Neural cell (in vitro differentiated cells): ENCODE results near the gene GIT2. TPM values are rescaled to one million over a fixed set of nuclear protein-coding genes. Genes with fewer than 3 reads are reported as not detected.

ENCODE experiments used
- H2AFZ ChIP-seq: fragments of 200-600, 300-800 bp; sonication (generic), shearing (Covaris generic); 2 replicates; pipeline ENCODE4 v1.6.0; 2014; ENCODE audit warnings: low read depth, mild to moderate bottlenecking, antibody characterized with exemption, low read length, moderate library complexity
- H3F3A ChIP-seq: fragments of 200-600 bp; shearing (Covaris generic); 2 replicates; pipeline ENCODE4 v1.6.1; 2016; ENCODE audit warnings: mild to moderate bottlenecking, moderate library complexity, mixed read lengths, antibody characterized with exemption, low read length; ENCODE audit not compliant: insufficient read depth, poor library complexity, severe bottlenecking
- H3K27ac ChIP-seq: fragments of 200-600, 300-800 bp; sonication (generic), shearing (Covaris generic); 2 replicates; pipeline ENCODE4 v1.5.1; 2014; ENCODE audit warnings: mild to moderate bottlenecking, low read length, moderate library complexity
- H3K27me3 ChIP-seq: fragments of 300-800, 200-600 bp; sonication (generic), shearing (Covaris generic); 2 replicates; pipeline ENCODE4 v1.6.0; 2014; ENCODE audit warnings: mild to moderate bottlenecking, low read depth, low read length, moderate library complexity; ENCODE audit not compliant: insufficient read depth
- H3K36me3 ChIP-seq: fragments of 300-800, 200-600 bp; sonication (generic), shearing (Covaris generic); 2 replicates; pipeline ENCODE4 v1.5.1; 2014; ENCODE audit warnings: mild to moderate bottlenecking, antibody characterized with exemption, low read length, moderate library complexity; ENCODE audit not compliant: insufficient read depth
- H3K4me2 ChIP-seq: fragments of 300-800, 200-600 bp; sonication (generic), shearing (Covaris generic); 2 replicates; pipeline ENCODE4 v1.6.0; 2014; ENCODE audit warnings: mild to moderate bottlenecking, low read length
- H3K4me3 ChIP-seq: fragments of 300-800, 200-600 bp; sonication (generic), shearing (Covaris generic); 2 replicates; pipeline ENCODE4 v1.5.1; 2014; ENCODE audit warnings: mild to moderate bottlenecking, low read length, moderate library complexity
- H3K79me2 ChIP-seq: fragments of 200-600 bp; shearing (Covaris generic); replicated peaks from 2 replicates; pipeline ENCODE4 v1.6.0; 2014; ENCODE audit warnings: mild to moderate bottlenecking, low read length, moderate library complexity; ENCODE audit not compliant: insufficient read depth
- H3K9ac ChIP-seq: fragments of 300-800, 200-600 bp; sonication (generic), shearing (Covaris generic); 2 replicates; pipeline ENCODE4 v1.6.1; 2016; ENCODE audit warnings: mild to moderate bottlenecking, low read length, mixed read lengths
- H3K9me2 ChIP-seq: fragments of 200-600 bp; shearing (Covaris generic); 2 replicates; pipeline ENCODE4 v1.6.1; 2016; ENCODE audit warnings: mild to moderate bottlenecking, low read length, mixed read lengths; ENCODE audit not compliant: insufficient read depth
- H3K9me3 ChIP-seq: fragments of 200-600, 300-800 bp; sonication (generic), shearing (Covaris generic); 2 replicates; pipeline ENCODE4 v1.6.1; 2016; ENCODE audit warnings: mild to moderate bottlenecking, mixed run types, low read length, moderate library complexity, mixed read lengths
- H4K20me1 ChIP-seq: fragments of 200-600 bp; shearing (Covaris generic); 2 replicates; pipeline ENCODE4 v1.6.1; 2016; ENCODE audit warnings: mild to moderate bottlenecking, mixed run types; ENCODE audit not compliant: insufficient read depth
- EP300 ChIP-seq: fragments of 450-650 bp; conservative IDR thresholded peaks from 2 replicates; pipeline ENCODE4 v1.6.1; 2014; ENCODE audit warnings: antibody characterized with exemption, mild to moderate bottlenecking, moderate library complexity; ENCODE audit not compliant: poor library complexity, severe bottlenecking
- EZH2 ChIP-seq: fragments of 200-600, 300-800 bp; shearing (Covaris generic), sonication (generic); IDR thresholded peaks from 2 replicates; pipeline ENCODE4 v1.6.1; 2014; ENCODE audit warnings: antibody characterized with exemption, low read length, borderline replicate concordance, mild to moderate bottlenecking; ENCODE audit not compliant: insufficient read depth, poor library complexity, severe bottlenecking
- MXI1 ChIP-seq: fragments of 450-650 bp; conservative IDR thresholded peaks from 2 replicates; pipeline ENCODE4 v1.6.1; 2014; ENCODE audit warnings: antibody characterized with exemption, mild to moderate bottlenecking; ENCODE audit not compliant: poor library complexity, severe bottlenecking
- POLR2AphosphoS5 ChIP-seq: IDR thresholded peaks from 2 replicates; pipeline ENCODE4 v1.6.1; 2012
- RAD21 ChIP-seq: fragments of 450-650 bp; conservative IDR thresholded peaks from 2 replicates; pipeline ENCODE4 v1.6.1; 2014; ENCODE audit warnings: antibody characterized with exemption, mild to moderate bottlenecking, moderate library complexity
- REST ChIP-seq: IDR thresholded peaks from 2 replicates; pipeline ENCODE4 v1.6.1; 2012; ENCODE audit warnings: borderline replicate concordance
- SMC3 ChIP-seq: fragments of 450-650 bp; conservative IDR thresholded peaks from 2 replicates; pipeline ENCODE4 v1.6.1; 2014; ENCODE audit warnings: antibody characterized with exemption, mild to moderate bottlenecking, moderate library complexity; ENCODE audit not compliant: poor library complexity
- TAF1 ChIP-seq: IDR thresholded peaks from 2 replicates; pipeline ENCODE4 v1.6.1; 2012; ENCODE audit warnings: low read depth
- polyA plus RNA-seq: library from polyadenylated mRNA; depleted of rRNA; stranded (reverse); fragments of >200 nt; gene quantifications from 2 replicates; pipeline ENCODE4 v1.2.3, GENCODE V29; 2014
- TF ChIP-seq, protein P1 (sequence below): fragments of 450-650 bp; IDR thresholded peaks from 2 replicates; pipeline ENCODE4 v1.5.1; 2014; ENCODE audit warnings: antibody characterized with exemption, mild to moderate bottlenecking, moderate library complexity; ENCODE audit not compliant: poor library complexity, severe bottlenecking

GIT2 gene
- polyA plus RNA-seq, 1 donor from 2014 or later, result 14.2 TPM

DNA sequence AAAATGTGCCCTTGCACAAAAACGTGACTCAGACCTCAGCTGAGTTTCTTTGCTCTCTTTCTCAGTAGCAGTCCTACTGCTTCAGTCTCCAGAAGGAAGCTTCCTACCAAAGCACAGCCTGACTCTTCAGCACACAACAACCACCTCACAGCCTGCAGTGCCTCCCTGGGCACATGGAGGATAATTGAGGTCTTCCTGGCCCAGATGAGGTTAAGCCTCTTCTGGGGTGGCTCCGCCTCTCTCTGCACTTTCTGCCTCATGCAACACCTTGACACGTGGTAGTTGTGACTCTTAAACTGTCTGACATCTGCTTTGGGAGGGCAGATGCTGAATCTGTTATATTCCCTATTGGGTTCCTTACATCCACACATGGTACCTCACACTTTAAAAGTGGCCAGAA is 33.8 kb downstream of the GIT2 start:
- no peaks in the 10 kb centered on the region for H4K20me1 ChIP-seq
- TF ChIP-seq TAF1, result no peak
- TF ChIP-seq EP300, result no peak
- TF ChIP-seq RAD21, result no peak
- TF ChIP-seq, protein P1, sequence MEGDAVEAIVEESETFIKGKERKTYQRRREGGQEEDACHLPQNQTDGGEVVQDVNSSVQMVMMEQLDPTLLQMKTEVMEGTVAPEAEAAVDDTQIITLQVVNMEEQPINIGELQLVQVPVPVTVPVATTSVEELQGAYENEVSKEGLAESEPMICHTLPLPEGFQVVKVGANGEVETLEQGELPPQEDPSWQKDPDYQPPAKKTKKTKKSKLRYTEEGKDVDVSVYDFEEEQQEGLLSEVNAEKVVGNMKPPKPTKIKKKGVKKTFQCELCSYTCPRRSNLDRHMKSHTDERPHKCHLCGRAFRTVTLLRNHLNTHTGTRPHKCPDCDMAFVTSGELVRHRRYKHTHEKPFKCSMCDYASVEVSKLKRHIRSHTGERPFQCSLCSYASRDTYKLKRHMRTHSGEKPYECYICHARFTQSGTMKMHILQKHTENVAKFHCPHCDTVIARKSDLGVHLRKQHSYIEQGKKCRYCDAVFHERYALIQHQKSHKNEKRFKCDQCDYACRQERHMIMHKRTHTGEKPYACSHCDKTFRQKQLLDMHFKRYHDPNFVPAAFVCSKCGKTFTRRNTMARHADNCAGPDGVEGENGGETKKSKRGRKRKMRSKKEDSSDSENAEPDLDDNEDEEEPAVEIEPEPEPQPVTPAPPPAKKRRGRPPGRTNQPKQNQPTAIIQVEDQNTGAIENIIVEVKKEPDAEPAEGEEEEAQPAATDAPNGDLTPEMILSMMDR, result no peak
- TF ChIP-seq REST, result no peak
- no peak for TF ChIP-seq MXI1
- TF ChIP-seq EZH2, result no peak
- no peak for TF ChIP-seq POLR2AphosphoS5
- no peak for TF ChIP-seq SMC3
- no peaks in the 10 kb centered on the region for H3K79me2 ChIP-seq
- no peak overlapping the region for H2AFZ ChIP-seq
- H3K9ac ChIP-seq, result no peak overlapping the region
- no peak overlapping the region for H3K4me3 ChIP-seq
- no peaks in the 10 kb centered on the region for H3K9me2 ChIP-seq
- no peaks in the 10 kb centered on the region for H3K27me3 ChIP-seq
- H3K36me3 ChIP-seq, result peaks cover 25% of the 10 kb centered on the region
- no peak overlapping the region for H3K4me2 ChIP-seq
- no peaks in the 10 kb centered on the region for H3F3A ChIP-seq
- H3K9me3 ChIP-seq, result no peaks in the 10 kb centered on the region
- no peak overlapping the region for H3K27ac ChIP-seq

- Histone ChIP-seq H3K4me2 (no peak overlapping the region), H3K36me3 (peaks cover 25% of the 10 kb centered on the region), H3K27me3 (no peaks in the 10 kb centered on the region), H3K9me2 (no peaks in the 10 kb centered on the region), H3K9me3 (no peaks in the 10 kb centered on the region), H3K9ac (no peak overlapping the region), H3K4me3 (no peak overlapping the region), H3F3A (no peaks in the 10 kb centered on the region), H2AFZ (no peak overlapping the region), H4K20me1 (no peaks in the 10 kb centered on the region), H3K79me2 (no peaks in the 10 kb centered on the region), H3K27ac (no peak overlapping the region)
- TF ChIP-seq REST, result no peak
These were observed 34.6 kb downstream of the GIT2 start for GRCh38 chr12:109961612-109962011.
